ENCODE measurements around the gene VNN1.

GRCh38 chr6:132758689-132759088 is 44.8 kb upstream of the VNN1 start:
- TF ChIP-seq, protein P1, sequence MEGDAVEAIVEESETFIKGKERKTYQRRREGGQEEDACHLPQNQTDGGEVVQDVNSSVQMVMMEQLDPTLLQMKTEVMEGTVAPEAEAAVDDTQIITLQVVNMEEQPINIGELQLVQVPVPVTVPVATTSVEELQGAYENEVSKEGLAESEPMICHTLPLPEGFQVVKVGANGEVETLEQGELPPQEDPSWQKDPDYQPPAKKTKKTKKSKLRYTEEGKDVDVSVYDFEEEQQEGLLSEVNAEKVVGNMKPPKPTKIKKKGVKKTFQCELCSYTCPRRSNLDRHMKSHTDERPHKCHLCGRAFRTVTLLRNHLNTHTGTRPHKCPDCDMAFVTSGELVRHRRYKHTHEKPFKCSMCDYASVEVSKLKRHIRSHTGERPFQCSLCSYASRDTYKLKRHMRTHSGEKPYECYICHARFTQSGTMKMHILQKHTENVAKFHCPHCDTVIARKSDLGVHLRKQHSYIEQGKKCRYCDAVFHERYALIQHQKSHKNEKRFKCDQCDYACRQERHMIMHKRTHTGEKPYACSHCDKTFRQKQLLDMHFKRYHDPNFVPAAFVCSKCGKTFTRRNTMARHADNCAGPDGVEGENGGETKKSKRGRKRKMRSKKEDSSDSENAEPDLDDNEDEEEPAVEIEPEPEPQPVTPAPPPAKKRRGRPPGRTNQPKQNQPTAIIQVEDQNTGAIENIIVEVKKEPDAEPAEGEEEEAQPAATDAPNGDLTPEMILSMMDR (IDR thresholded peaks at IDR 0.05), result no peak
- TF ChIP-seq POLR2A (IDR thresholded peaks at IDR 0.05) (no peak), EP300 (IDR thresholded peaks at IDR 0.05) (no peak)
